ENCODE measurements around the gene AQP3.
"Not testable (repeated sequence)": the region's sequence is repeated elsewhere in the genome, so short reads cannot be mapped to it uniquely, and the experiment has no call there.

Gene AQP3

DNA sequence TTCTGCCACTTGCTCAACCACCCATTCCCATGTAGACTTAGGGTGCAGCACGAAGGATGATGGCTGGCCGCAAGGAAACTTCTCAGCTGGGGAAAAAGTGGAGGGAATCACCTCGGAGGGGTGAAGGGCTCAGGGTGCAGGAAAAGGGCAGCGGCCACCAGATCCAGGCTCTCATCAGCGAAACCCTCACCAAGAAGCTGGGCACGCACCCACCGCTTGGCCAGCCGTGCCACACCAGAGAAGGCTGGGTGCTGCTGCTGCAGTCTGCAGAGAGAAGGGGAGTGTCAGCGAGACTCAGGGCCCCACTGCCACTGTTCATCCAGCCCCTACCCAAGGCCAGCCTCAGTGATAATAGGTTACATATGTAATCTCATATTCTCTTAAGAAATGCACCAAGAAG, 17.7 kb upstream of the AQP3 start:
- no peak for DNase-seq (ENCODE audit: low spot score)

DNA sequence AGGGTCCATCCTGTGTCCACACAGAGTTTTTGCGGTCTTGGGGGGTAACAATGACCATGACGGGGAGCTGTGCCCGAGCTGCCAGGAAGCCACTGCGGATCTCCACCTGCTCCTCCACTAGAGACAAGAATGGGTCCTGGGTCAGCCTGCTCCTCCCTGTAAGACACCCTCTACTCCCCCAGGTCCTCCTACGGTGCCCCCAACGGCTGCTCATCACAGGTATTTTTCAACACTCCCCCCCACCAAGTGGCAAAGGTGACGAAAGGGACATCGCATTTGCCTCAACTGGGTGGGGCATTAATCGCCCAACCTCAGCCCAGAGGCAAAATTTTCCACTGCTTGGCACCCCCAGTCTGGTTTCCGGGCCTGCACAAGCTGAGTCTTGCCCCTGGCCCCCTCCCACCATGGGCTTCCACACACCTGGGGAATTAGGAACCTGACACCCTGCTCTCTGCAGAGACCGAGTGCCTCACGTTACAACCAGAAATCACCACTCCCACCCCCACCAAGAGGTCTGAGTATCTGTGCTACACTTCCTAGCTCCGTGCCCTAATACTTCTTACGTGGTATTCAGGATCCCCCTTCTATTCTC, 16.7 kb upstream of the AQP3 start:
- no peak for DNase-seq (ENCODE audit: low spot score)

DNA sequence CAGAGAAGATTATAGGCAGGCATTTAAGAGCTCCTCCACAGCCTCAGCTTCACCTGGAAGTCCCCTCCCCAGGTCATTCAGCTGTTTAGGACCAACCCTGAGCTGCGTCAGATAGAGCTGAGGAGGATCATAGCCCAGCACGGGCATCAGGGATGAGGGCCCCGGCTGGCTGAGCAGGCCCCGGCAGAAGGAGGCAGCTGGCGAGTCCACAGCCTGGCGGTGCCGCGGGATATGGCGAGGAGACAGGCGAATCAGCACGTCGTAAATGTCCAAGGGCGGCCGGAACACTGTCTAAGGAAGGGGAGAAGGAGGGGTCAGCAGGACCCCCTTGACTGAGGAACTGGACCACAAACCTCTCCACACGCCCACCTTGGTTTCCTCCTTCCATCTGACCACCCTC, 15.8 kb upstream of the AQP3 start:
- DNase-seq (ENCODE audit: low spot score) = no peak

DNA sequence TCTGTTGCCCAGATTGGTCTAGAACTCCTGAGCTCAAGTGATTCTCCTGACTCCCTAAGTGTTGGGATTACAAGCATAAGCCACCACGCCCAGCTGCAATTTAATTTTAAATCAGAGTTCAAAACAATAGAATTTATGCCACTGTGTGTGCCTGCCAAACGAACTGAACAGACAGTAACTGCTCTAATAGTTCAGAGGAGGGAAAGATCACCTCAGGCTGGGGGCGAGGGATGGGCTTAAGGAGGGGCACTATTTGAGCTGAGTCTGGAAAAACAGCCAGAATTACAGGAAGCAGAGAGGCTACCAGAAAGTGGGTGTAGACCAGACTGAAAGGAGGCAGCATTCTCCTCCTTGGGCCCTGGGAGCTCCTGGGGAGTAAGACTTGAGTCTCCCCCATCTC, 14.1 kb upstream of the AQP3 start:
- no peak for DNase-seq (ENCODE audit: low spot score)

DNA sequence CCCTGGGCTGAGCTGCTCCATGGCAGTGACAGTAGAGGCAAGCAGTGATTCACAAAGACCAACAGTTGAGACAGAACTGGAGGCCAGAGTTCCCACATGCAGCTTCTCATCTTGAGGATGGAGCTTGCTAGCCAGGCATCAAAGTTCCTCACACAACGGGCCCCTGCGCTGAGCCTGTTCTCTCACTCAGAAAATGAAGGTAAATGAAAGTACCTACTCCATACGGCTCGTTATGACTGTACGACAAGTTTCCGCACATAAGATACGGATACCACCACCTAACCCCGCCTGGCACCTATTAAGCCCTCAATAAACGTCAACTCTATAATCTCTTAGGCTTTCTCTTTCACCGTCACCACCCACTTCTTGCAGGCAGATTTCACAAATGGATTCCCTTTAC, 13.5 kb upstream of the AQP3 start:
- DNase-seq (ENCODE audit: low spot score) = no peak

DNA sequence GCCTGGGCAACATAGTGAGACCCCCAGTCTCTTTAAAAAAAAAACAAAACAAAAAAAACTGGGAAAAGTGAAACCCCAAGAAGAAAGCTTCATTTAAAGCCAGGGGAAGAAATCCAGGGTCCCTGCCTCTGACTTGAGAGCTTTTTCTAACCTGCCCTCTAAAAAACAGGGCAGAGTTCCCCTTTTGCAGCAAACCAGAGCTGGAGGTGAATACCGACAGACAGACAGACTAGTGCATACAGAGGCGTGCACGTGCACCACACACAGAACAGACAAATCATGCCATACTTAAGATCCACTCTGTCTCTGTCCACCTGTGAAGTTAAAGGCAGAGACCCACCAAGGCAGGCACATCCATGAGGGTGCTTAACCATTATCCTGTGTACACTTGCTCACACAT, 11.7 kb upstream of the AQP3 start:
- DNase-seq (ENCODE audit: low spot score) = no peak

DNA sequence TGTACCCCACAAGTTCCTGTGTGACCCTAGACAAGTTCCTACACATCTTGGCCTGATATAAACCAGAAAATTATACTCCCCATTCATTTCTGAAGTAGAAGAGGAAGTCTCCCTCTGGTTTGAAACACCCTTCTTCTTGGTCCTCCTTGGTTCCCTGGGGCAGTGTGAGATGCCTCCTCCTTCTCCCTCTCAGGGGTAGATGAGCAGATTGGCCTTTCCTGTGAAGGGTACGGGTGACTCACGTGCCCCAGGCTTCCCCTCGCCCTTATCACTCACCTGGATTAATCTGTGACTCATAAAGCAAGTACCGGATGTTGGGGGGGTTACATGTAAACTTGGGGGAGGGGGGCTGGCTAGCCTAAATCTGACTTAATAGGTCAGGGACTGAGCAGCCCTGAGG, 11.1 kb upstream of the AQP3 start:
- DNase-seq (ENCODE audit: low spot score) = no peak

DNA sequence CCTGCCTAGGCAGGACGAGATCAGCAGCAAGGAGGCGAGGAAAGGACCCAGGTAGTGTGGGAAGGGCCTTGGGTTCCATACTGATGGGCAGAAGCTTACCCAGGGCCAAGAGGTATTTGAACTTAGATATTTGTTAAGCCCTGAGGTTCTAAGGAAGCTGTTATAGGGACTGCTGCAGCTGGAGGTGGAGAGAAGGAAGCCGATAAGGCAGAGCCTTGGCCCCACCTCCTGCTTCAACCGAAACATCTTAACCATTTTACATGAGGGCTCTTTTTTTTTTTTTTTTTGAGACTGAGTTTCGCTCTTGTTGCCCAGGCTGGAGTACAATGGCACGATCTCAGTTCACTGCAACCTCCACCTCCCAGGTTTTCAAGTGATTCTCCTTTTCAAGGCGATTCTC, 8.6 kb upstream of the AQP3 start:
- DNase-seq (ENCODE audit: low spot score) = no peak

DNA sequence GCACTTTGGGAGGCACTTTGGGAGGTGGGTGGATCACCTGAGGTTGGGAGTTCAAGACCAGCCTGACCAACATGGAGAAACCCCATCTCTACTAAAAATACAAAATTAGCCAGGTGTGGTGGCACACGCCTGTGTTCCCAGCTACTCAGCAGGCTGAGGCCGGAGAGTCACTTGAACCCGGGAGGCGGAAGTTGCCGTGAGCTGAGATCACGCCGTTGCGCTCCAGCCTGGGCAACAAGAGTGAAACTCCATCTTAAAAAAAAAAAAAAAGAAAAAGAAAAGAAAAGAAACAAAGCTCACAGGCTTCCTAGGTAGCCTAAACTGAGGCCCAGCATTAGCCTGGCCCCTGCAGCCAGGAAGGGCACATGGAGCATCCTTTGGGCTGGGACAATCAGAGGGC, 8.1 kb upstream of the AQP3 start:
- not testable (repeated sequence) for DNase-seq (ENCODE audit: low spot score)

DNA sequence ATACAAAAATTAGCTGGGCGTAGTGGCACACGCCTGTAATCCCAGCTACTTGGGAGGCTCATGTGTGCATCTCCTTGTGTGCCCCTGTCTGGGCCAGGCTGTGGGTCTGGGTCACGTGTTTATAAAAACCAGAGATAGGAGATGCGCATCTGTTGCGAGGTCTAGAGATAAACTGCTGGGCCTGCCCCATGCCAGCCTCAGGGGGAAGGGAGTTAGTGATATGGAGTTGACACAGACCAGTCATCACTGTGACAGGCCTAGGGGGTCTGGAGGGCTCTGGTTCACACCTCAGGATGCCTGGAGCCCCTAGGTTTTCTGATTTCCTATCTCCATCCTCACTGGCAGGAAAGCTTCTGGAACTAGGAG, 7.3 kb upstream of the AQP3 start:
- not testable (repeated sequence) for DNase-seq (ENCODE audit: low spot score)

DNA sequence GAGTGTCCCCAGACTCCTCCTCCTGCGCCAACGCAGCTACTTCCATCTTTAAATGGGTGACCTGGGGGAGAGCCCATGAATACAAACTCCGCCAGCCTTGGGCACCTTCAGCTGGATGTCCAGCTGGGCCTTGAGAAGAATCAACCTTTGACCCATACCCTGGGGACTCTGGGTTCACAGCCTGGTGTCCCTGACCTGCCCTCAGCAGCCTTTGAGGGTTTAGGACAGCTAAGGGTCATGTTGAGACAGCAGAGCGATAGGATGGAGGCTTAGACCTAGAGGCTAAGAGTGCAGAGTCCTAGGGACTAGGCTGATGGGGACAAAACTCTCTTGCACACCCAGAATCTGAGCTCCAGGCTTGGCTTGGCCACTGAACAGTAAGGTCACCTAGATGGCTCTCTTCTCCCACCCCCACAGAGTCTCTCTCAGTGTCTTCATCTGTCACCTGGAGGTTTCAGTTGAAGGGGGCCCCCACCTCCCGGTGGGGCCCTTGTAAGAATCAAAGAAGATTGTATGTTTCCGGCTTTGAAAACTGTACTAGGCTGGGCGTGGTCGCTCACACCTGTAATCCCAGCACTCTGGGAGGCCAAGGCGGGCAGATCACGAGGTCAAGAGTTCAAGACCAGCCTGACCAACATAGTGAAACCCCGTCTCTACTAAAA, 6.7 kb upstream of the AQP3 start:
- no peak for DNase-seq (ENCODE audit: low spot score)

DNA sequence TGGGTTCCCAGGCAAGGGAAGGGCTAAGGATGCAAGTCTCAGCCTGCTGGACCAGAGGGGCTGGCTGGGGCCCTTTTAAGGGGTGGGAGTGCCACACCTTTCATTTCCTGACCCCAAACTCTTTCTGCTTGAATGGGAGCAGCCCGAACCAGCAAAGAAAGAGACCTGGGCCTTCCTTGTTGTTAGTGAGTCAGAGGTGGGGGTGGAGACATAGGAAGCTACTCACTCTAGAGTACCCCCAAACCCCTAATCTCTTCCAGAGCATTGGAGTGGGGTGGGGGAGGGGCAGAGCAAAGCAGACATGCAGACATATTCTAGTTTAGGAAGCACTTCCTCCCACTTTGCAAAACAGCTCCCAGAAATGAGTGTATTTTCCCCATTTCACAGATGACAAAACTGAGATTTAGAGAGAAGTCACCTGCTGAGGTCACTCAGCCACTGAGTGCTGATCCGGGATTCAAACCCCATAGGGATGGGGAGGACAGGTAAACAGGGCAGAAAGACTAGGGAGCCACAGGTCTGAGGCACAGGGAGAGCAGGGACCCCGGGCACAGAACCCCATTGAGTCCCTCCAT, 6.0 kb upstream of the AQP3 start:
- no peak for DNase-seq (ENCODE audit: low spot score)

DNA sequence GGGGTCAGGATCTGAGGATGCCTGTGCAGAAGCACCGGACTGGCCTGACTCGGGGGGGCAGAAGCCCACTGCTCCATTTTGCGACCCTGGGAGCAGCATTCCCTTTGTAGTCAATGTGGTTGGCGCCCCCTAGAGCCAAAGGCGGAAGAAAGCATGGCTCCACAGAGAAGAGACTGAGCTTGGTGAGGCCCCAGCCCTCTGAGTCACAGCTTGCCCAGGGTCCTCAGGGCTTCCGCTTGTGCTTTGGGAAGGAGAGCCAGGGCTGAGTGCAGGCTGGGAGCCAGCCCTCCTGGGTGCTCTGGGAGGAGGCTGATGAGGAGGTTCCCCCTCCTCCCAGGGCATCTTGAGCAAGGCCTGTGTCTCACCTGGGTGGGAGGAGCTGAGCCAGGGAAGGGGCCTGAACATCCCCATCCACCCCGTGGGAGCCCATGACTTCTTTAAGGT, 5.5 kb upstream of the AQP3 start:
- DNase-seq (ENCODE audit: low spot score) = peak; percentile 55

DNA sequence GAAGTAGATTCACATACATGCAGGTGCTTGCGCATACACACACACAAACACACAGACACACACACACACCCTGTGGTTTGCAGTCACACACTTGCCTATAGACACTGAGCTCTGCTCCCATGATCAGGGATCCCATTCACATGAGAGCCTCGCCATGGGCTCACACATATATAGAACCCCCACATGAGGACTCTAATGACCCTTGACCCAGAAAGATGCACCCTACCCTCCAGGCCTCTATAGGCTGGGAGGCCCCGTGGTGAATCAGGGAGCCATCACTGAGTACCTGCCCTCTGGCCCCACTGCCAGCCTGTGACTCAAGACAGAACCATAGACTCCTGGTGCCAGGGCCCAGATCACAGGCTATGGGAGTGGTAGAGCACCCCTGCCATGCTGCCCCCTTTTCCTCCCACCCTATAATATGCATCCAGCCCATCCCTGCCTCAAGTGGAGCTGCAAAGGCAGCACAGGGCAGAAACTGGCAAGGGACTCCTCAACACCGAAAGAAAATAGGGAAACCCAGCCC, 3.3 kb upstream of the AQP3 start:
- DNase-seq (ENCODE audit: low spot score) = no peak

DNA sequence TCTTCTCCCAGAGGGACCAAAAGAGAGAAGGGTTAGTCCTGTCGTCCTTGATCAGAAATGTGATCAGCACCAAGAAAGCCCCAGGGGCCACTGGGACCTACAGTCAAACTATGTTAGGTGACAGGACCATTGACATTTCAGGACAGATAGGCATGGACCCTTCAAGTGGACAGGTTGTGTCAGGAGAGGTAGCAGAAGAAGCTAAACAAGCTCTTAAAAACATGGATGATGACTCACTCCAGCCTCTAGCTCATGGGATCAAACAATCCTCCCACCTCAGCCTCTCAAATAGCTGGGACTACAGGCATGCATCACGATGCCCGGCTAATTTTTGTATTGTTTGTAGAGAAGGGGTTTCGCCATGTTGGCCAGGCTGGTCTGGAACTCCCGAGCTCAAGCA, 2.3 kb upstream of the AQP3 start:
- DNase-seq (ENCODE audit: low spot score) = no peak

DNA sequence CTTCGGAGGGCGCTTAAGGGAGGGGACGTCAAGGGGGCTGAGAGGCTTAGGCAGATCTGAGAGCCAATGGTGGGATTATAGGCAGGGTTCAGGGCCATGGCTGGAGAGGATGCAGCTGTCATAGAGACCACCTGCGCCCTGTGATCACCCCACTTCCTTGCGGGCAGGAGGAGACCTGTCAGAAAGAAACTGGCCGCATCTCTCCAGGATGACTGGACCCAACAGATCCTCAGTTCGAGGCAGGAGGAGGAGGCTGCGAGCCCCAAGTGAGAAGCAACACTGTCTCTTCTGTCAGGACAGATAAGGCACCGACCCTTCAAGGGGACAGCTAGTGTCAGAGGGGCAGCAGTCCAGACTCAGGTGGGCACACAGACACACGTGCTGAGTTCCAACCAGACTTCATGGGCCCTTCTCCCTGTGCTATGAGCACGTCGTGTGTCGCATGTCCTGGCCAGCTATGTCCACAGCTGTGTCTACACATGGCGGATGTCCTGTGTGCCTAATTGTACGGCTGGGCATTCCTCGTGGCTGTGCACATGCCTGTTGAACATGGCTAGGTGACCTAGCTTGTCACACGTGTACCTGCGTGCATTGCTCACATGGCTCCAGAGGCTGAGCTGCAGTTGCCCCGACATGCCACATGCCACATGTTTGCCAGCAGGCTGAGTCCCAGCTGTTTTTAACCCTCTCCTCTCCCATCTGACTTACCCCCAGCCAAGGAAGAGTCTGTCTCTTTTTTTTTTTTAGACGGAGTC, 583 bp upstream of the AQP3 start:
- no peak for DNase-seq (ENCODE audit: low spot score)

DNA sequence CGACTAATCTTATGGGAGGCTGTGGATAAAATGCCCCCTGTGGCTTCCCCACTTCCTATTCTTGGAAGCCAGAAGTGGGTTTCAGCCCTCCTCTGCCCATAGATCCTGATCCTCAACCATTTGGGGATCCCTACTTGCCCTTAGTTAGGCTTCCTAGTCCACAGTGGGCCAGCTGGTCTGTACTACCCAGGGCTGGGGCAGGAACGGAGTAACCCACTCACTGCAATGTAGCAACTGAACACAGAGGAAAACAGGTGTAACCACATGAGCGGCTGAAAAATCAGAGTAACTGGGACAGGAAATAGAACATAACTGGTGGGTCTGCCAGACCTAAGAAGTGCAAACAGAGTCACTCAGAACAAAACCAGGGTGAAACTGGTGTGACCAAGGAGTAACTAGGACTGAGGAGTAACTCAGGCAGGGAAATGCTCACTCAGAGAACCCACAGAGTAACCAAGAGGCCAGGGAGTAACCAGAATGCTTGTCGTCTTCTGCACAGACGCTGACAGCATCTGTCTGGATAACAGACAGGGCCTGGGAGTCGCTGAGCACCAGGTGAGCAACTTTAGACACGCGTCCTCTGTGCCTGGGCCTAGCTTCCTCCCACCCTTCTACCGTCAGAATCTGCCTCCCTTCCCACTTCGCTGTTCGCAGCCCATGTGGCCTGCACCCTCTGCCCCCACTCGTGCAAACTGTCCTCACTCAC, 1.0 kb downstream of the AQP3 start:
- peak; percentile 35 for DNase-seq (ENCODE audit: low spot score)

DNA sequence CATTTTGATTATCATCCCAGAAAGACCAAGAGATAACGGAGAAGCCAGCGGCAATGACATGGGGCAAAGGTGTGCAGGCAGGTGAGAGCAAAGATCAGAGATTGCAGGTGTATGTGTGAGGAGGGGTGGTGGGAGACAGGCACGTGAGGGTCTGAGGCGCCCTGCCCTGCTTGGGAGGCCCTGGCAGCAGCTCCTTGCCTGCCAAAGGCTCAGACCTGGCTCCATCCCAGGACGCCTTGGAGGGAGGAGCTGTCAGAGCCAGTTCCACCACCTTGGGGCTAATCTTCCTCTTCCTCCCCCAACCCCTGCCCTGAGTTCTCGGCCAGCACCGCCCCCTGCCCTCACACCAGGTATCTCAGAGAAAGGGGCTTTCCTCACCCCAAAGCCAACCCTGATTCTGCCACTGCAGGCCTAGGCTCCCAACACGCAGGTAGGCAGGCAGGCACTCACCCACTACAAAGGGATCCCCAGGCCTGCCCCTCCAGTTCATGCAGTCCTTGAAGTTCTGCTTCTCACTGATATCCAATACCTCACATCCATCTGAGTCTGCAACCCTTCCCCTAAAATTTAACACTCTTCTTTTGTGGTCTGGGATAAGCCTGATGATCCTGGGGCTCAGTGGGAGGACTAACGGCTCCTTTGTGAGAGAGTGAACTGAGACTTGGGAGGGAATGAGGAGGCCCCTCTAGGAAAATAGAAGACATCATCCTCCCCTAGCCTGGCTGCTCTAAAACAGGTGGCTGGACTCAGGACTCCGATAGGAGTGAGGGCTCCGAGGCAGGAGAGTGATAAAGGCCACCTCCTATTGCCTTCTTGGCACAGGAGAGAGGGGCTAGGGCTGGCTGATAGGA, 1.8 kb downstream of the AQP3 start:
- DNase-seq (ENCODE audit: low spot score) = peak; percentile 64

DNA sequence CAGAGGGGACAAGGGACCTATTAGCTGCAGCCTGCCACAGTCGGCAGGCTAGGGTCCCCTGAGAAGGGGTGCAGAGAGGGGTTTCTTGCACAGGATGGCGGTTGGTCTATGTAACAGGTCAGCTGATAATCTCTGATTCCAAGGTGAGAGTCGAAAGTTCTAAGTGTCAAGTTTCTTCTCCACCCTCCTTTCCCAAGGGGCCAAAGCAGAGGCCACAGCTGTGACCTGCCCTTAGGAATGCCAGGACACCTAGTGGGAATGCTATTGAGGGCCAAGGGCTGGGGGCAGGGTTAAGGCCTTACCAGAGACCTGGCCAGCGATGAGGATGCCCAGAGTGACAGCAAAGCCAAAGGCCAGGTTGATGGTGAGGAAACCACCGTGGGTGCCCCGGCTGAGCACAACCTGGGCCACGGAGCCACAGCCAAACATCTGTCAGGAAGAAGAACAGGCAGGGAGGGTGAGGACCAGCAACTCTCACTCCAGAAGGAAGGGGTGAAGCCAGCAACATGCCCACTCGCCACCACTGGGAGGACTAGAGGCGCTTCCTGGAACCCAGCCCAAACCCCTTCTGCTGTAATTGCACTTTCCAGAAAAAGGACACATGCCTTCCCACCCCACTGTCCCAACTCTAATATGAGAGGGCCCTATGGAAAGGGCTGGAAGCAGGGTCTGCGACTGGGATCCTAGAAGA, 3.8 kb downstream of the AQP3 start:
- no peak for DNase-seq (ENCODE audit: low spot score)

DNA sequence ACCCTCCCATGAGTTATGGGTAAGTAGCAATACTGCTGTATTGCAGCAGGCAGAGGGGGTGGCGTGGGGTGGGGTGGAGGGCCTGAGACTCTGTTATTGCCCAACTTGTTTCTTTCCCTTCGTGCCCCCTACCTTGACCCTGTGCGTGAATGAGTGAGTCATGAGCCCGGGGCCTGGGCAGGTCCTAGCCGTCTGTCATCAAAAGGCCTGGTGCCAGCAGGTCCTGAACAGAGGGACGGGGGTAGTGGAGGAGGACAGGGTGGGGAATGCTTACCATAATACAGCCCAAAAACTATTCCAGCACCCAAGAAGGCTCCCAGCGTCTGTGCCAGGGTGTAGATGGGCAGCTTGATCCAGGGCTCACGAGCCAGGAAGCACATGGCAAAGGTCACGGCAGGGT, 4.3 kb downstream of the AQP3 start:
- no peak for DNase-seq (ENCODE audit: low spot score)

DNA sequence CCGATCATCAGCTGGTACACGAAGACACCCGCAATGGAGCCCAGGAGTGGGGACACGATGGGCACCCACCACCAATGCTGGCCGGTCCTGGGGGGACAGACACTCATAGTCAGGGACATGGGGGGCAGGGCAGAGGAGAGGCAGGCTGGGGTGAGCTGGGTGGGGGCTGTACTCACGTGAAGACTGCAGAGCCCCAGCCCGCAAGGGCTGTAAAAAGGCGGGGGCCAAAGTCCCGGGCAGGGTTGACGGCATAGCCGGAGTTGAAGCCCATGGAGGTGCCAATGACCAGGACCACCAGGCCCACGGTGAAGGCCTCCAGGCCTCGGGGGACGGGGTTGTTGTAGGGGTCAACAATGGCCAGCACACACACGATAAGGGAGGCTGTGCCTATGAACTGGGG, 5.3 kb downstream of the AQP3 start:
- no peak for DNase-seq (ENCODE audit: low spot score)

Measured in hematopoietic multipotent progenitor cell treated with erythropoietin and hydrocortisone succinate and interleukin-3 and kit ligand, for 15 days (in vitro differentiated cells).